GM18861 (cell line): Measurements from ENCODE around the gene CTNNA3.

ENCODE experiments used
- ATAC-seq: cut with Tn5 transposase; IDR thresholded peaks from one replicate; pipeline ENCODE4 v1.9.1; 2021; ENCODE audit not compliant: unreplicated experiment

CTNNA3 gene

GRCh38 chr10:66591865-66592264, 1104.1 kb downstream of the CTNNA3 start:
- no peak for ATAC-seq

DNA sequence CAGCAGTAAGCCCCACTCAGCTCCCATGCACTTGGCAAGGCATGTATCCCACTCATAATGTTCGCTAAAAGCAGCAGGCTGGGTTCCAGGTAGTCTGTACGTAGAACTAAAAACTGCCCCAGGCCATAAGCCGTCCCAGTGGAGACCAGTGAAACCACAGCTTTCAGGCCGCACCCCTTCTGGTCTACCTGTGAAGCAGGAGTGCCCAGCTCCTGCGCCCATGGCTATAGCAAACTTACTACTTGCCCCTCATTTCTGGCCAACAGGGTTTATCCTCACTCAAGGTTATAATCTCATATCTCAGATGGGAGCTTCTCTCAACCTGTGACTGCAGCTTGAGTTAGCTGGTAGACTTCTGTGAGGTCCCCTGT, 1108.3 kb downstream of the CTNNA3 start:
- no peak for ATAC-seq

GRCh38 chr10:66586897-66587679, 1108.9 kb downstream of the CTNNA3 start:
- no peak for ATAC-seq

GRCh38 chr10:66586073-66586472, 1109.9 kb downstream of the CTNNA3 start:
- ATAC-seq, result no peak

DNA sequence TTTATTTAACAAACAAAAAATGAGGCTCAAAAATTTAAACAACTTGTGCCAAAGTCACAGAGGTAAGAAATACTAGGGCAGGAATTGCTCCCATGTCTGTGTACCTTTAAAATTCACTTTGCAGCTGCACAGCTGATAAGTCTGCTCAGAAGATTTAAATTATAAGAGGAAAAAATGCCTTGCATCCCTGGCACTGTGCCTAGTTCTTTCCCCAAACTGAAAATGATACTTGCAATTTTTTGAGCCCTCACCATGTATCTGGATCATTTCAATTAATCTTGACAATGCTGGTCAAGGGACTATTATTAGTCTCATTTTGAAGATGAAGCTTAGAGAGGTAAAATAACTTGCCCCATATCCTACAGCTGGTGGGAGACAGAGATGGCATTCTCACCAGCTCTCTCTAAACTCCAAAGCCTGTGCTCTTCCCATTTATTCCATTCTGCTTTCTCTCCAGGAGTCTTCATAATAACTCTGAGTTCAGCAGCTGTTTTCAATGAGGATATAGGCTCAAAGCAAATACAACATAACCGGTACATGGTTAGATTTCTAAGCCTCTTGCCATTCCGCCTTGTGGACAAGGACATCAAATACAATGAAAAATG, 1120.6 kb downstream of the CTNNA3 start:
- ATAC-seq, result no peak

DNA sequence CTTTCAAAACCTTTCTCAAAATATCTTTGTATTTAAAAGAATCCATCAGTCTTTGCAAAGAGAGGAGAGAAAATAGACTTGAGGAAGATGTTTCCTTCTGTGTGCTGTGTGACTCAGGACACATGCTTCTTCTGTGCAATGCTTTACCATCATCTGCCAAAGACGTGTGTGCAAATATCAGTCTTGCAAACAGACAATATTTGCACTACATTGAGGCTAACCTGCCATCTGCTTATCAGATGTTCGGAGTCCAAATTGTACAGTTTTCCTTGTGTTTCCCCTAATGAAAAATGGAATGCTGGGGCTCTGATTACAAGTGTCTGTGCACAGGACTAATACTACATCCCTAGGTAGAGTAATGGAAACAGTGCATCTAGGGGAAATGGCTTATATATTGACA, 1123.3 kb downstream of the CTNNA3 start:
- no peak for ATAC-seq

- ATAC-seq, result no peak
Measured at GRCh38 chr10:66565999-66566398, 1130.0 kb downstream of the CTNNA3 start.

DNA sequence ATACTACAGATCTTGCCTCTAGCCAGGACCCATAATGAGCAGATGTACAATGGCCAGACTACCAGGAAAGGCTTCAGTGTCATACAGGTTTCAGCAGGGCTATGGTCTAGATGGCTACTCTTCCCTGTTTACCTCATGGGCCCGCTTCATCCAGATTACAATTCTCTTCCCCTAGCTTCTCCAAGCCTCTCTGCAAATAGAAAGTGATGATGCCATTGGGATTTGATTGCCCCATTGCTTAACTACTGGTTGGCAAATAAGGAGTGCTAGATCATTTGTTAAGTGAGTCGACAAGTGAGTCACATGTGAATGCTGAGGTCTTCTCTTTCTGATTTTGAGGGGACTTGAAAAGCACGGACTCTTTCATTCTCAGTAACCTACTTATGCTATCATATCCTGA, 1131.7 kb downstream of the CTNNA3 start:
- ATAC-seq, result no peak

GRCh38 chr10:66555061-66555460, 1140.9 kb downstream of the CTNNA3 start:
- ATAC-seq, result no peak

GRCh38 chr10:66552331-66552730, 1143.7 kb downstream of the CTNNA3 start:
- no peak for ATAC-seq

GRCh38 chr10:66550351-66550750, 1145.6 kb downstream of the CTNNA3 start:
- ATAC-seq, result no peak

DNA sequence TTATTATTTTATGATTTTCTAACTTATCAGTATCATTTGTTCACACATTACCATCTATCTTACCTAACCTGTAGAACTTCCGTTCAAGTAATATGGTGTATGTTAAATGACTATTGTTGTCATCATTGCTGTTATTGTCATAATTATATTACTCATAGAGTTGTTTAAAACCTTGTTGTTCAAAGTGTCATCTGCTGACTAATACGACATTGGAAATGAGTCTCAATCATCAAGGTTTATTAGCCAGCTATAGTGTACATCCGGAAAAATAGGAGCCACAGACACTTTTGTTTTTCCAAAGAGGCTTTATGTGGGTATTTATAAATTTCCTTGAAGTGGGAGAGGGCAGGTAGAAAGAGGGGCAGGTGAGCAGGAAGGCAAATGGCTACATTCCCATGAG, 1157.1 kb downstream of the CTNNA3 start:
- no peak for ATAC-seq

DNA sequence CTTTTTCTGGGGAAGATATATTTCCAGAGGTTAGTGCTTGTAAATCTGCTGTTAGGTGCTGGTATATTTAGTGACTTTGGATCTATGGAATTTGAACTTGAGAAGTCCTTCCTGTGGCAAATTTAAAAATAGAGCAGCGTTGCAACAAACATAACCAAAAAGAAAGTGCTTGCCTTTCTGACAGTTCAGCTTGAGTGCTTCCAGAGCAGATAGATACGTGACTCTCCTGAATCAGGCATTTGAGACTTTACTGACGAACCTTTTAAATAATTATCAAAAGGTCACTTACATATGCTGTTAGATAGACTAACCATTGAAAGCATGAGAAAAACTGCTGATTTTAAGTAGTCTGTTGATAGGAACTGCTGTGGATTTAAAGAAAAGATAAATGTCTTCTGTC, 1157.6 kb downstream of the CTNNA3 start:
- ATAC-seq, result no peak

DNA sequence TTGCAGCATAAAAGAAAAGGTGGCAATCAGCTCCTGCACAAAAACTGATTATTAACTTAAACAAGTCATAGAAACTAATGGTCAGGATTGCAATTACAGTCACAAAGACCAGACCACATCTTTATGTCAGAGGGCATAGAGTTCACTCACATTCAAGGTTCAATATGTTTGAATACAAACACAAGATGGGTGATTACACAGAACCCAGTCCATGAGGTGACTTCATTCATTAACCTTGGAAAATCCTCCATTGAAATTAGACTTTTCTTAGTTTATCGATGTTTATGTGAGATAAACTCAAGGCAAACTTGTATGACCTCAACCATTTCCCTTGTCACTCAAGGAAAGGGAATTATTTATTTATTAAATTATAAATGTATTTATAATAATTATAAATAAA, 1158.8 kb downstream of the CTNNA3 start:
- no peak for ATAC-seq

DNA sequence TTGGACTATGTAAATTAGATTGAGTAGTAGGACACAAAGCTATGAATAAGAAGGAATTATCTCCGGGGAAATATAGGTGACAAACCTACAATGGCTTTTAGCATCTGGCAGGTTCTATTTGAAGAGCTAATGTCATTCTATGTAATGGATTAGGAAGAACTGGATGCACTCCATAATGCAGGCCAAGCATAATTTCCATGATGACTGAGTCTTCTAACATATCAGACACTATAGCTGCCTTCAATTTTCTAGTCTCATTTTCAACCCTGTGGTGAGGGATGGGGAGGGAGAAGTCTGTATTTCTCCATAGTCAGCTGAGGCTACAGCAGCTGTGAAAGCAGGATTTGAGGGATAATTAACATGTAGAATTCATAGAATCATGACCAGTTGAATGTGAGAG, 1160.6 kb downstream of the CTNNA3 start:
- ATAC-seq, result no peak

DNA sequence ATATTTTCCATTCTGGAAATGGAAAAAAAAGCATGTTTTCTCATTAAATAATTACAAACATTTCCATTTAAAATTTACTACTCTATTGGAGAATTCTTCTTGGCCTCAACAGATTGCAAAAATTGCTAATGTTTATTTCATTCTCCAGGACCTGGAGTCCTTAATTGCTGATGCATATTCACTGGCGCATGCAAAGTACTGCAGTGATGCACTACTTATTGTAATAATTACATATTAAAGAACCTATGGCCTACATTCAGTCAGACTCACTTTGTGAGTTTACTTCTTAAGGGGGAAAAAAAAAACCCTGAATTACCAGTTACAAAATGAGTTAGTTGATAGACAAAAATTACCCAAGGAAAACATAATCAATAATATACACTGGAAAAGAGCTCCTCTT, 1161.1 kb downstream of the CTNNA3 start:
- ATAC-seq, result no peak

DNA sequence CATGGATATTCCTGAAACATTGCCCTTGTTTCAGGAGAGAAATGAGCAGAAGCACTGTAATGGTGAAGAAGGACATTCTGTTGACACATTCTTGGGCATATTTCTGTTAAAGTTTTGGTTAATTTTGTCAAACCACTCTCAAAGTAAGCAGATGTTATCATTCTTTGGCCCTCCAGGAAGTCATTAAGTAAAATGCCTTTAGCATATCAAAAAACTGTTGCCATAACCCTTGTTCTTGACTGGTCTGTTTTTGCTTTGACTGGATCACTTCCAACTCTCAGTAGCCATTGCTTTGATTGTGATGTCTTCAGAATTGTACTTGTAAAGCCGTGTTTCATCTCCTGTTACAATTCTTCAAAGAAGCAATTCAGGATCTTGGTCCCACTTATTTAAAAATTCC, 1174.5 kb downstream of the CTNNA3 start:
- ATAC-seq, result no peak

DNA sequence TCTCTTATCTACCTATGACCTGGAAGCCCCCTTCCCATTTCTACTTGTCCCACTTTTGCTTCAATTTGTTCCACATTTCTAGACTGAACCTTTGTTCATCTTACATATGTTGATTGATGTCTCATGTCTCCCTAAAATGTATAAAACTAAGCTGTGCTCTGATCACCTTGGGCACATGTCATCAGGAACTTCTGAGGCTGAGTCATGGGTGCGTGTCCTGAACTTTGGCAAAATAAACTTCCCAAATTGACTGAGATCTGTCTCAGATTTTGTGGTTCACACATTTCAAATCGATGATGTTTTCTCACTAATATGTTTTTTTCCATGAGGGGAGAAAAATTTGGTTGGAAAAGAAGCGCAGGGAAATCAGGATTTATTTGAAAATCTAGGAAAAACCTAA, 1176.4 kb downstream of the CTNNA3 start:
- ATAC-seq, result no peak

DNA sequence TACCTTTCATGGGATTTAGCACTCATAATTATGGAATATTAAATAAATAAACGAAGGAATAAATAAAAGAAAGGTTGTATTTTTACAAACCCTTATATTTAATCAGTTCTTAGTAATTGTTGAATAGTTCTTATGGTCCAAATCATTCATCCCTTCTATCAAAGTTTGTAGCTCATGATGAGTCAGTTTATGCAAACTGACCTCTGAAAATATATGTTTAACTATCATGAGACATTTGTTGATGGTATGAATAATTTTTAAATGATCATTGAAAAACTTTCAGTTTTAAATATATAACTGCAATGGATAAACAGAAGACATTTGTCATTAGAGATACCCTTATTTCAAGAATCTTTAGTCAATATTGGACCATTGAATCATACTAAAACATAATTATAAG, 1181.3 kb downstream of the CTNNA3 start:
- no peak for ATAC-seq

DNA sequence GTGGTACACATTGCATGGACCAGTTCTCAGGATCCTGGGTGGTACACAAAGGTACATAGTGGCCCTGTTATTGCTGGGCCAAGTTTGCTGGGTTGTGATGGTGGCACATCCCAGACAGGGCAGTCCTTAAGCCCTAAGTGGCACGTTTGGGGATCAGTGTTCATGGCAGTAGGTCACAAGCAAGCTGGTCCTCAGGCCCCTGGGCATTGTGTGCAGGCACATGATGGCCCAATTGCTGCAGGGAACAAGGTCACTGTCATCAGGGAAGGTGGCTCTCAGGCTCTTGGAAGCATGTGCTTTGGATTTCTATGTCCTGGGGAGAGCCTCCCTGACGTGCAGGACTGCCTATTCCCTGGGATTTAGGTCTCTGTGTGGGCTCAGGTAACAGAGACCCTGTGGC, 1182.5 kb downstream of the CTNNA3 start:
- no peak for ATAC-seq

GRCh38 chr10:66505003-66505657, 1190.9 kb downstream of the CTNNA3 start:
- ATAC-seq, result no peak

DNA sequence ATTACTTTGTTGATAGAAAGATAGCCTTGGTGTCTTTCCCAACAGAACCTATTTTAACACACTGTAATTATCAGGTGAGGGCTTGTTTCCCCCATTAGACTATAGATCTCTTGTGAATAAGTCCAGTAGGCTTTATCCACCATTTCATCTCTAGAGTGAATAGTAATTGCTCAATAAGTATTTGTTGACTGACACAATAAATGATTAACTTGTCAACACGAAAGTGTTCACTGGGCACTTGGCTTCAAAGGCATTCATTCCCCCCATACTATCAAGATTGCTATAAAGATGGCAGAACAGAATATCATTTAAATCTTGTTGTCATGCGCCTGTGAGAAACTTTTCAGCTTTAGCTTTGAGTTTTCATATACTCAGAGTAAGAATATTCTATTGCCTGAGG, 1194.6 kb downstream of the CTNNA3 start:
- no peak for ATAC-seq
